Bronchial epithelial cell (primary cell): ENCODE measurements around the gene PXYLP1. TPM values are rescaled to one million over a fixed set of nuclear protein-coding genes. Genes with fewer than 3 reads are reported as not detected.

Experiments used
- DNase-seq: peaks from one replicate; pipeline ENCODE4 v3.0.0-alpha.2; 2010; ENCODE audit warnings: low read depth
- FAIRE-seq: peaks from 2 replicates; lab custom pipeline; 2011; peaks lifted over from hg19 to GRCh38; lab: Jason Lieb, UNC
- H3K27me3 ChIP-seq: 2 replicates; pipeline ENCODE4 v1.5.1; 2011; ENCODE audit warnings: low read length; ENCODE audit not compliant: control insufficient read depth, insufficient read depth
- H3K36me3 ChIP-seq: 2 replicates; pipeline ENCODE4 v1.5.1; 2011; ENCODE audit warnings: low read length; ENCODE audit not compliant: control insufficient read depth, insufficient read depth
- H3K4me3 ChIP-seq: 2 replicates; pipeline ENCODE4 v1.5.1; 2011; ENCODE audit warnings: mild to moderate bottlenecking, low read depth, low read length, control low read depth
- total RNA-seq: library from RNA; depleted of rRNA; stranded (reverse); fragments of >200 nt; gene quantifications from 2 replicates; pipeline ENCODE4 v1.2.1, GENCODE V29; 2014
- TF ChIP-seq, protein P1 (sequence below): IDR thresholded peaks from 2 replicates; pipeline ENCODE4 v1.5.1; 2011; ENCODE audit warnings: mild to moderate bottlenecking, moderate library complexity, low read length, control low read depth, inconsistent platforms; ENCODE audit not compliant: insufficient read depth, severe bottlenecking

Gene PXYLP1
- total RNA-seq, 1 donor from 2014 or later, result 9.0 TPM

GRCh38 chr3:141248064-141248463 is 16.4 kb downstream of the PXYLP1 start:
- no peak for FAIRE-seq
- TF ChIP-seq, protein P1, sequence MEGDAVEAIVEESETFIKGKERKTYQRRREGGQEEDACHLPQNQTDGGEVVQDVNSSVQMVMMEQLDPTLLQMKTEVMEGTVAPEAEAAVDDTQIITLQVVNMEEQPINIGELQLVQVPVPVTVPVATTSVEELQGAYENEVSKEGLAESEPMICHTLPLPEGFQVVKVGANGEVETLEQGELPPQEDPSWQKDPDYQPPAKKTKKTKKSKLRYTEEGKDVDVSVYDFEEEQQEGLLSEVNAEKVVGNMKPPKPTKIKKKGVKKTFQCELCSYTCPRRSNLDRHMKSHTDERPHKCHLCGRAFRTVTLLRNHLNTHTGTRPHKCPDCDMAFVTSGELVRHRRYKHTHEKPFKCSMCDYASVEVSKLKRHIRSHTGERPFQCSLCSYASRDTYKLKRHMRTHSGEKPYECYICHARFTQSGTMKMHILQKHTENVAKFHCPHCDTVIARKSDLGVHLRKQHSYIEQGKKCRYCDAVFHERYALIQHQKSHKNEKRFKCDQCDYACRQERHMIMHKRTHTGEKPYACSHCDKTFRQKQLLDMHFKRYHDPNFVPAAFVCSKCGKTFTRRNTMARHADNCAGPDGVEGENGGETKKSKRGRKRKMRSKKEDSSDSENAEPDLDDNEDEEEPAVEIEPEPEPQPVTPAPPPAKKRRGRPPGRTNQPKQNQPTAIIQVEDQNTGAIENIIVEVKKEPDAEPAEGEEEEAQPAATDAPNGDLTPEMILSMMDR, result no peak
- DNase-seq, result no peak
- Histone ChIP-seq H3K4me3 (no peak overlapping the region), H3K27me3 (no peaks in the 10 kb centered on the region), H3K36me3 (no peaks in the 10 kb centered on the region)

DNA sequence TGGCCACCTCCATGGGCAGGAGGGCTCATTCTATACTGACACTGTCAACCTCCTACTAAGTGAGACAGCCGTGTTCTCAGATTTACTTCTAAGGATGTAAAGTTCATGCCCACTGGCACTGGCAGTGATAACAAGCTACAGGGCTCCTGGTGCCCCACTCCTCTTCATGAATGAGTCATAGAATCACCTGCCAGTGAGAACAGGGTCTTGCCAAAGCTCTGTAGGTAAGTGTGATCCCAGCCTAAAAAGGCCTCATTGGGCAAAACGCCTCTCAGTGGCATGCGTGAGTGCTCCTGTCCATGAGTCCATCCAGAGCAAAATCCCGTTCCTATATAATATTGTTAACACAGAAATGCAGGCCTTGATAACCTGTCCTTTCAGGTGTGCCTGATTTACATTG is 17.4 kb downstream of the PXYLP1 start:
- Histone ChIP-seq H3K36me3 (no peaks in the 10 kb centered on the region), H3K4me3 (no peak overlapping the region), H3K27me3 (no peaks in the 10 kb centered on the region)
- TF ChIP-seq, protein P1, result no peak
- DNase-seq, result no peak
- FAIRE-seq, result peak; percentile 40

- TF ChIP-seq, protein P1, result no peak
- DNase-seq (no peak), FAIRE-seq (peak; percentile 83)
- H3K4me3 ChIP-seq, result no peak overlapping the region
- H3K36me3 ChIP-seq, result no peaks in the 10 kb centered on the region
- no peaks in the 10 kb centered on the region for H3K27me3 ChIP-seq
Observed at GRCh38 chr3:141250342-141250741, 18.7 kb downstream of the PXYLP1 start.

DNA sequence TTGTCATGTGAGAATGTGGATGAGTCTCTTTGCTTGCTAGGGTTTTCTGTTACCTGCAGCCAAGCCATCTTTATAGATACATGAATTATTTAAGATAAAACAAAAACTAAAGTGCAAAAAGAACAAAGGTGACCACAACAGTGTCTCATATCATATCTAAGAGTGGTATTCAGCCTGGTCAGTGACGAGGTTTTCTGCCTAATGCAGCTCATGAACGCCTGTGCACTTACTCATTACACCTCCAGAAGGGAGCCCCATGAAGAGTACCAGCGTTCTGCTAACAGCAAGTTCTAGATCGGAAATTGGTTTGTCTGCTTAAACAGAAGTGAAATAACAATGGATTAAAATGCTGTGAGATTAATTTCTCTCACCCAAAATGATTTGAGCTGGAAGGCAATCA is 19.2 kb downstream of the PXYLP1 start:
- no peaks in the 10 kb centered on the region for H3K27me3 ChIP-seq
- TF ChIP-seq, protein P1, result no peak
- DNase-seq (no peak), FAIRE-seq (no peak)
- no peak overlapping the region for H3K4me3 ChIP-seq
- H3K36me3 ChIP-seq, result no peaks in the 10 kb centered on the region

- no peak for FAIRE-seq
- Histone ChIP-seq H3K4me3 (no peak overlapping the region), H3K27me3 (no peaks in the 10 kb centered on the region), H3K36me3 (no peaks in the 10 kb centered on the region)
- TF ChIP-seq, protein P1, result no peak
- no peak for DNase-seq
Observed at GRCh38 chr3:141253326-141253725, 21.7 kb downstream of the PXYLP1 start.

- FAIRE-seq (no peak), DNase-seq (no peak)
- no peak overlapping the region for H3K4me3 ChIP-seq
- H3K27me3 ChIP-seq, result no peaks in the 10 kb centered on the region
- TF ChIP-seq, protein P1, result no peak
- no peaks in the 10 kb centered on the region for H3K36me3 ChIP-seq
Observed at GRCh38 chr3:141253811-141254210, 22.2 kb downstream of the PXYLP1 start.
